Loucy (cell line): ENCODE data around the gene TBX6.

Experiments
- H2AFZ ChIP-seq: fragments of 200-600 bp; sonication (generic); 2 replicates; pipeline ENCODE4 v1.6.0; 2016; ENCODE audit warnings: antibody characterized with exemption, mild to moderate bottlenecking, low read length, moderate library complexity
- H3F3A ChIP-seq: fragments of 200-600 bp; 2 replicates; pipeline ENCODE4 v1.6.0; 2016; ENCODE audit warnings: antibody characterized with exemption, low read depth, mild to moderate bottlenecking
- H3K27me3 ChIP-seq: fragments of 200-600 bp; sonication (generic); 2 replicates; pipeline ENCODE4 v1.6.1; 2014; ENCODE audit warnings: low read length, mild to moderate bottlenecking; ENCODE audit not compliant: insufficient read depth, poor library complexity, severe bottlenecking
- H3K36me3 ChIP-seq: fragments of 200-600 bp; sonication (generic); 2 replicates; pipeline ENCODE4 v1.6.1; 2016; ENCODE audit warnings: low read length; ENCODE audit not compliant: insufficient read depth
- H3K4me1 ChIP-seq: fragments of 200-600 bp; sonication (generic); 2 replicates; pipeline ENCODE4 v1.5.1; 2014; ENCODE audit warnings: low read length, mild to moderate bottlenecking; ENCODE audit not compliant: insufficient read depth, poor library complexity, severe bottlenecking
- H3K4me2 ChIP-seq: fragments of 200-600 bp; sonication (generic); 2 replicates; pipeline ENCODE4 v1.6.0; 2014; ENCODE audit warnings: antibody characterized with exemption, low read length, low read depth, mild to moderate bottlenecking; ENCODE audit not compliant: poor library complexity, severe bottlenecking
- H3K4me3 ChIP-seq: fragments of 200-600 bp; sonication (generic); 2 replicates; pipeline ENCODE4 v1.5.1; 2014; ENCODE audit warnings: low read length, mild to moderate bottlenecking, mixed read lengths; ENCODE audit not compliant: poor library complexity, severe bottlenecking
- H3K79me2 ChIP-seq: fragments of 200-600 bp; sonication (generic); 2 replicates; pipeline ENCODE4 v1.6.1; 2014; ENCODE audit warnings: low read length; ENCODE audit not compliant: insufficient read depth
- H3K9ac ChIP-seq: fragments of 200-600 bp; sonication (generic); 2 replicates; pipeline ENCODE4 v1.6.0; 2014; ENCODE audit warnings: mild to moderate bottlenecking, low read depth, low read length, moderate library complexity; ENCODE audit not compliant: poor library complexity, severe bottlenecking
- H3K9me2 ChIP-seq: fragments of 200-600 bp; sonication (generic); replicated peaks from 2 replicates; pipeline ENCODE4 v1.6.1; 2016; ENCODE audit warnings: low read depth, low read length, mixed read lengths
- H3K9me3 ChIP-seq: fragments of 200-600 bp; sonication (generic); 2 replicates; pipeline ENCODE4 v1.6.1; 2014; ENCODE audit warnings: mild to moderate bottlenecking, antibody characterized with exemption, low read length, low read depth; ENCODE audit not compliant: insufficient read depth
- H4K20me1 ChIP-seq: fragments of 200-600 bp; sonication (generic); 2 replicates; pipeline ENCODE4 v1.6.0; 2014; ENCODE audit warnings: antibody characterized with exemption, low read length, mild to moderate bottlenecking; ENCODE audit not compliant: insufficient read depth, poor library complexity, severe bottlenecking
- CTCF ChIP-seq: fragments of 200-600 bp; sonication (generic); conservative IDR thresholded peaks from 2 replicates; pipeline ENCODE4 v1.5.1; 2014; ENCODE audit warnings: mild to moderate bottlenecking, antibody characterized with exemption, low read length
- EZH2phosphoT487 ChIP-seq: fragments of 200-600 bp; IDR thresholded peaks from 2 replicates; pipeline ENCODE4 v1.6.1; 2018; ENCODE audit warnings: antibody characterized with exemption, mild to moderate bottlenecking, moderate library complexity, borderline replicate concordance

Gene TBX6, protein sequence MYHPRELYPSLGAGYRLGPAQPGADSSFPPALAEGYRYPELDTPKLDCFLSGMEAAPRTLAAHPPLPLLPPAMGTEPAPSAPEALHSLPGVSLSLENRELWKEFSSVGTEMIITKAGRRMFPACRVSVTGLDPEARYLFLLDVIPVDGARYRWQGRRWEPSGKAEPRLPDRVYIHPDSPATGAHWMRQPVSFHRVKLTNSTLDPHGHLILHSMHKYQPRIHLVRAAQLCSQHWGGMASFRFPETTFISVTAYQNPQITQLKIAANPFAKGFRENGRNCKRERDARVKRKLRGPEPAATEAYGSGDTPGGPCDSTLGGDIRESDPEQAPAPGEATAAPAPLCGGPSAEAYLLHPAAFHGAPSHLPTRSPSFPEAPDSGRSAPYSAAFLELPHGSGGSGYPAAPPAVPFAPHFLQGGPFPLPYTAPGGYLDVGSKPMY

DNA sequence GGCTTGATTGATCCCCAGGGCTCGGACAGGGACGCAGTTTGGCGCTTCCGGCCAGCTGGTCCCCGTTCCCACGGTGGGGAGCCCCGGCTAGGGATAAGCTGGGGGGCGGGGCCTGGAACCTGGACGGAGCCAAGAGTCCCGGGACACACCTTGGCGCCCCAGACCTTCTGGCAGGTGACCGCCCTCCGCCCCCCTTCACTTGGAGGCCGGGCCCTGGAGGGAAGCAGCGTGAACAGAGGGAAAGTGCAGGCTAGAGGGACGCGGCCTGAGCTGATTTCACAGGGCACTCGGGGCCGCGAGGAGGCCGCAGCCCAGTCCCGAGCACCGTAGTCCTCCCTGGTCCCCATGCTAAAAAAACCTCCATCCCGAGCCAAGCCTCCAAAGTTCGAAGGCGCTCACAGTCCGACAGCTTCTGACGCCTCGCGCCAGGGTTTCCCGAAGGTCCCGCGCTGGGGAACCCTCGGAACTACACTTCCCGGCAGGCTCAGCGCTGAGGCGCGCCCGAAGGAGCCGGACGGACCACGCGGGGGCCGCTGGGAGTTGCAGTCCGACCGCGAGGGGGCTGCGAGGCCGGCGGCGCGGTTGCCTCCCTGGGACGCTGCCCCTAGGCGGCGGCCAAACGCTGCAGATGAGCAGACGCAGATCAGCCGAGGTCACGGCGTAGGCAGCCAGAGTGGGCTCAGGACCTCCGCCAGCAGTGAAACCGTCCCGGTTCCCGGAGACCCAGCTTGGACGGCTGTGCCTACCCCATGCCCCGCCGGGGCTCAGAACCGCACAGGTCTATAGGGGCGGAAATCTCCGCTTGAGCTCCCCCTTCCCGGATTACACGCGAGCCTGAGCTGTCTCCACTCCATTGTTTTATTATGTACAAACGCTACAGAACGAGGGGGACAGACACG, at the start of gene TBX6:
Gene TBX6, minus strand, starts transcription at position 451 of the 899 bp plus-strand sequence. CDS start 731 bp downstream, outside the sequence.
- Histone ChIP-seq H3K9me3 (no peaks in the 10 kb centered on the region), H3K4me2 (peak within 1 kb of the TSS; percentile 91), H3K9me2 (no peaks in the 10 kb centered on the region), H3K9ac (peak within 1 kb of the TSS; percentile 97), H3F3A (peaks cover 7% of the 10 kb centered on the region; the same call in 1 of the 2 replicates), H3K36me3 (no peaks in the 10 kb centered on the region), H3K79me2 (no peaks in the 10 kb centered on the region), H3K4me1 (peaks cover 22% of the 10 kb centered on the region), H4K20me1 (no peaks in the 10 kb centered on the region), H2AFZ (peak within 1 kb of the TSS; percentile 82), H3K4me3 (peak within 1 kb of the TSS; percentile 82), H3K27me3 (no peaks in the 10 kb centered on the region)
- TF ChIP-seq EZH2phosphoT487 (no peak), CTCF (peak; percentile 54)

DNA sequence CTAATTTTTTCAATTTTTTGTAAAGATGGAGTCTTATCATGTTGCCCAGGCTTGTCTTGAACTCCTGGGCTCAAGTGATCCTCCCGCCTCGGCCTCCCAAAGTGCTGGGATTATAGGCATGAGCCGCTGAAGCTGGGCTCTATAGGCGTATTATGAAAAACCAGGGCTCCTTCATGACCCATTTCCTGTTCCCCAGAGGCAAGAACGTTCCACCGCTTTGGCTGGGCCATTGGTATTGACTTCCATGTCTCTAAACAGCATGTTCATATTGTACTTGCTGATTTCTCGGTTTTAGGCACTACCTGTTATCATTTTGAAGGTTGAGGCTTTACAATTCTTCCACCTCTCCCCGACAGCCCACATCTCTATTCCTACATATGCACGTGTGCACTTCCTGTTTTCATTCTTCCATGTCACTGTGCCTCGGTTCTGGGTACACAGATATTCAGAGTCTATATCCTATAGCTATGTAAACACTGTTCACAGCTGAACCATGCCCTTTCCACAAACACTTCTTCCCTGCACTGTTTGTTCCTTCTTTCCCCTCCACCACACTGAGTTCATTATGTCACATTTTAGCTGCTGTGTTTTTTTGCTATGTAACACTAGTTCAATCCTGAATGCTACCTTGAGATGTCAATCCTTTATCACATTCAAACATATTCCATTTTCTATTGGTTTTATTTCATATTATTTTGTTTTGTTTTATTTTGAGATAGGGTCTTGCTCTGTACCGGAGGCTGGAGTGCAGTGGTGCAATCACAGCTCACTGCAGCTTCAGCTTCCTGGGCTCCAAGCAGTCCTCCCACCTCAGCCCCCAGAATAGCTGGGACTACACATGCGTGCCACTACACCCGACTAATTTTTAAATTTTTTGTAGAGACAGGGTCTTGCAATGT, 48.1 kb upstream of the TBX6 start:
- Histone ChIP-seq H3K9me3 (no peaks in the 10 kb centered on the region), H3K9ac (no peak overlapping the region), H2AFZ (peak overlapping the region; percentile 75), H3F3A (no peaks in the 10 kb centered on the region), H3K27me3 (no peaks in the 10 kb centered on the region), H3K4me2 (no peak overlapping the region), H3K79me2 (no peaks in the 10 kb centered on the region), H3K4me1 (no peaks in the 10 kb centered on the region), H3K4me3 (no peak overlapping the region), H3K36me3 (no peaks in the 10 kb centered on the region), H3K9me2 (no peaks in the 10 kb centered on the region), H4K20me1 (no peaks in the 10 kb centered on the region)
- TF ChIP-seq CTCF, result no peak
- TF ChIP-seq EZH2phosphoT487, result no peak

- Histone ChIP-seq H4K20me1 (no peaks in the 10 kb centered on the region), H3K4me2 (no peak overlapping the region), H3K9me3 (no peaks in the 10 kb centered on the region), H3K79me2 (no peaks in the 10 kb centered on the region), H2AFZ (no peak overlapping the region), H3K4me3 (no peak overlapping the region), H3K9me2 (no peaks in the 10 kb centered on the region), H3K9ac (no peak overlapping the region), H3K27me3 (no peaks in the 10 kb centered on the region), H3F3A (no peaks in the 10 kb centered on the region), H3K4me1 (no peaks in the 10 kb centered on the region), H3K36me3 (no peaks in the 10 kb centered on the region)
- TF ChIP-seq EZH2phosphoT487, result no peak
- TF ChIP-seq CTCF, result no peak
Observed at GRCh38 chr16:30137897-30138296, 46.2 kb upstream of the TBX6 start.
